ENCODE results near the gene APOB.
"Not testable (repeated sequence)": the region's sequence is repeated elsewhere in the genome, so short reads cannot be mapped to it uniquely, and the experiment has no call there.

Gene APOB

GRCh38 chr2:21029519-21029918, 14.4 kb downstream of the APOB start:
- TF ChIP-seq CTCF (conservative IDR thresholded peaks at IDR 0.05) (no peak), ZFX (IDR thresholded peaks at IDR 0.05) (no peak)
- no peak overlapping the region for H3K27ac ChIP-seq

- H3K27ac ChIP-seq, result not testable (repeated sequence)
These were observed 14.9 kb downstream of the APOB start for GRCh38 chr2:21028951-21029350.

GRCh38 chr2:21028021-21028947, 15.6 kb downstream of the APOB start:
- no peak overlapping the region for H3K27ac ChIP-seq
- TF ChIP-seq ZFX (IDR thresholded peaks at IDR 0.05) (no peak), CTCF (conservative IDR thresholded peaks at IDR 0.05) (no peak)

- TF ChIP-seq ZFX (IDR thresholded peaks at IDR 0.05), result no peak
- TF ChIP-seq CTCF (conservative IDR thresholded peaks at IDR 0.05), result no peak
- H3K27ac ChIP-seq, result no peak overlapping the region
These were observed 17.2 kb downstream of the APOB start for GRCh38 chr2:21026479-21027282.

- no peak overlapping the region for H3K27ac ChIP-seq
- TF ChIP-seq ZFX (IDR thresholded peaks at IDR 0.05) (no peak), CTCF (conservative IDR thresholded peaks at IDR 0.05) (no peak)
These were observed 18.0 kb downstream of the APOB start for GRCh38 chr2:21025690-21026478.

GRCh38 chr2:21024722-21025389, 19.0 kb downstream of the APOB start:
- H3K27ac ChIP-seq, result no peak overlapping the region
- TF ChIP-seq CTCF (conservative IDR thresholded peaks at IDR 0.05), result no peak
- no peak for TF ChIP-seq ZFX (IDR thresholded peaks at IDR 0.05)

GRCh38 chr2:21024198-21024597, 19.7 kb downstream of the APOB start:
- H3K27ac ChIP-seq, result no peak overlapping the region
- no peak for TF ChIP-seq CTCF (conservative IDR thresholded peaks at IDR 0.05)
- TF ChIP-seq ZFX (IDR thresholded peaks at IDR 0.05), result no peak

Measured in C4-2B (cell line).